ENCODE data around the gene TFAP2A.
A peak's percentile ranks its signal among the peaks of the same experiment; 100 is the strongest.

Gene TFAP2A

DNA sequence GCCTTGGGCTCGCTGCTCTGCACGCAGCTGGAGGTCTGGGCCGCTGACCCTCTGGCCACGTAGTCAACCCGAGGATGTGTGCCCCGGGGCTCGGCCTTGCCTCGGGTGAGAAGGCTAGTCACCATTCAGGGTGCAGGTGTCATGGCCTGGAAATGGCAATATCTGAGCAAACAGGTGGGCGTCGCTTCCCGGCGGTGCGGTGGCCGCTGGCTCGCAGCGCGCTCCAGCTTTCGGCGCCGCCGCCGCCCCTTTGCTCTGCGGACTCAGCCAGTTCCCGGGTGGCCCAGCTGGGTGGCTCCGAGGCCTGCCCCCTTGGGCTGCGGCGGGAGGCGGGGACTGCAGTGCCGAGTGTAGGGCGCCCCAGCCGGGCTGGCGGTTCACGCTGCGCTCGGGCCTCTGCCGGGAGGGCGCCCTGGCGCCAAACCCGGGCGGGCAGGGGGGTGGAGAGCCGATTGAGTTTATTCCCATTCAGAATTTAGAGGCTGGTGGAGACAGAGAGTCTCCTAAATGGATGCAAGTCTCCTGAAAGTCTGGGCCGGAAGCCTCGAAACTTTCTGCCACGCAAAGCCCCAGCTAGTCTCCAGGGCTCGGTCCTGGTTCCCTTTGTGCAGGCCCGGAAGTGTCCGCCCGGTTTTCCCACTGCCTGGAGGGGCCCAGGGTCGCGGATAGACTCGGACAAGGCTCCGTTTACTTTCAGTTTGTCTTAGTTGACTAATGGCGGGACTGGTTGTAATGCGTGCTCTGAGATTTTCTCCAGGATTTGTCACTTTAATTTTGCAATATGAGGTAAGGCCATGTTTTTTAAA lies 11.3 kb upstream of the TFAP2A start:
- DNase-seq, result no peak

DNA sequence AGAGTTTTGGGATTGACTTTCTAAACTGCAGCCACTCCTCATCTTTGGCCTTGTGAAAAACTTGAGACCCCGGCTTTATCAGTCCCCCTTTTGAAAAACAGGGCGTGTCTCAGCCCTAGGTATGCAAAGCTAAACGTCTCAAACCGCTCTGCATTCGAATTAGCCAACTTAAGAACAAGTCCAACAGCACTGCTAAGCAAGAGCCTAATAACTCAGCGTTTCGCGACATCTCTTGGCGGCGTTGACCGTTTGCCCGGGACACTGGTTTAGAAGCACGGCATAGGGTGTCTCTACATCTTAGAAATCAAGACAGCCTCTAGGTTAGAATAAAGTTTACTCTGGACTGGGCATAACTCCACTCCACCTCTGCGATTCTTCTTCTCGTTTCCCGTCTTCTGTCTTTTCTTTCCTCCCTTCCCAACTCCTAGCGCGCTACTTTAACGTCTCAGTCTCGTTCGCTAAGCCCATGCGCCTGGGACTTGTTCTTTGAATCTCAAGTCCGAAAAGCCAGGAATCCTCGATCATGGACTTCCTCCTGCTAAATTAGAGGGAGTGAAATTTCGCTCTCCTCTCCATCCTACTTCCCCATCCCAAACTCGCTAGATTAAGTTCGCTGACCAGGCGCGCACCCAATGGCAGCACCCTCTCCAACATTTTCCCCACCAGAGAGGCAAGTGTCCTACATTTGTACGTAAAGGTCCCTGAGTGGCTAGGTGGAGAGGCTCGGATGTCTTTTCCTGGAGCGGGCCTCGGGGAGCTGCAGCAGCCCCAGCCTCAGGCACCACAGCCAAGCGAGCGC lies 10.5 kb upstream of the TFAP2A start:
- no peak for DNase-seq

DNA sequence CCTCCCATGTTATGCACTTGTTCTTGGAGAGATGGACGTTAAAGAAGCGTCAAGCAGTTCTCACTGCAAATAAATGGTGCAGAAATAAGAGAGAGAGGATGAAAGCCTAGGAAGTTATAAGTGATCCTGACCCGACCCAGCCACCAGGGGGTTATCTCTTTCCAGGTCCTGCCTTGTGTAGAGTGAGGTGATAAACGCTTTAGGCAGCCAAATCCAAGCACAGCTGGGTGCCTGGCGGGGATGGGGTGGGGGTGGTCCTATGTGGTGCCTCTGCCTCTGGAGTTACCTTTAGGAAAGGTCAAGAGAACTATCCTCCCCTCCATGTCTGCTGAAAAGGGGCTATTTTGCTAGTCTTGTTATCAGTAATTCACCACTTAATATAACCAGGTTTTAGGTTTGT lies 9.2 kb upstream of the TFAP2A start:
- DNase-seq, result peak in 1 of 2 experiments; percentile 16

DNA sequence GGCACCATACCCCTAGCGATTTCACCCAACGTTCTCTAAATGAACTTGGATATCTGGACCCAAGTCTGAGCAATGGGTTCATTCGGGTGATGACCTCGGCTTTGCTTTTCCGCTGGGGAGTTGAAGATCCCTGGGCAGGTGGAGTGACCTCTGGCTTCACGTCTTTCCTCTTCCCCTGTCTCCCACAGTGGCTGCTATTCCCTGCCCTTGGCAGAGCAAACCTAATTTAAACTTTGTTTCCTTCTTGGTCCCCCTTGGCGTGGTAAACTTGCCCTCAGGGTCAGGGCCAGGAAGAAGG lies 7.8 kb upstream of the TFAP2A start:
- no peak for DNase-seq

DNA sequence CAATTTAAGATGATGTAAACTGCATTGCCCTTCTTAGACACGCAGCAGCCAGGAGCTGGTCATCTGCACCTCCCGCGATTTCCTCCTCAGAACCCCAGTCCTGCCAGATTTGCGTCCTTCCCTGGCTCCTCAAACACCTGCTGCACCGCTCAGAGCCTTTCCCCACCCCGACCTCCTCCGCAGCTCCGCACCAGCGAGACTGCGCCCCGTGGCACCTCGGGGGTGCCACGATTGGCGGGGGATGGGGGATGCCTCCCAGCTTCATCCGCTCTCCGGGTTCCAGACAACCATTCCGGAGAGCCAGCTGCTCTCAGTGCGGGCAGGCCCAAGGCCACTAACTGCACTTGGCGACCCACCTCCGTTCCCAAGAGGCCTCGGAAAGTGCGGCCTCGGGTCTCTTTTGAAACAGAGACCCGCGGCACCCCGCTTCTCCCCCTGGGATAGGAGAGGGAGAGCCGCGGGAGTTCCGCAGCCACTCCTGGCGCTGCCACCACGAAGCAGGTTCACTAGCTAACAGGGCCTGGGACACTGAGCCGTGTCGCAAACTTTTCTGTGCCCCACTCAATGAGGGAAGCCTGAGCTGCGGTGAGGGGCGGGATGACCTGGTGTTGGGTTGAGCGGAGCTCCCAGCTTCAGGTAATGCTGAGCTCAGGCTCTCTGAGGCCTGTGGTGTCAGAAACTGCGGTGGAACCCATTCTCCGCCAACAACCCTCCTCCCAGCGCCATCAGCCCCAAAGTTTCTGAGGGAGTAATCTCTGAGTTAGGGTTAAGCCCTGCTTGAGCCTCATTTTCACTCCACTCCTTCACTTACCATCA lies 7.3 kb upstream of the TFAP2A start:
- DNase-seq, result no peak

DNA sequence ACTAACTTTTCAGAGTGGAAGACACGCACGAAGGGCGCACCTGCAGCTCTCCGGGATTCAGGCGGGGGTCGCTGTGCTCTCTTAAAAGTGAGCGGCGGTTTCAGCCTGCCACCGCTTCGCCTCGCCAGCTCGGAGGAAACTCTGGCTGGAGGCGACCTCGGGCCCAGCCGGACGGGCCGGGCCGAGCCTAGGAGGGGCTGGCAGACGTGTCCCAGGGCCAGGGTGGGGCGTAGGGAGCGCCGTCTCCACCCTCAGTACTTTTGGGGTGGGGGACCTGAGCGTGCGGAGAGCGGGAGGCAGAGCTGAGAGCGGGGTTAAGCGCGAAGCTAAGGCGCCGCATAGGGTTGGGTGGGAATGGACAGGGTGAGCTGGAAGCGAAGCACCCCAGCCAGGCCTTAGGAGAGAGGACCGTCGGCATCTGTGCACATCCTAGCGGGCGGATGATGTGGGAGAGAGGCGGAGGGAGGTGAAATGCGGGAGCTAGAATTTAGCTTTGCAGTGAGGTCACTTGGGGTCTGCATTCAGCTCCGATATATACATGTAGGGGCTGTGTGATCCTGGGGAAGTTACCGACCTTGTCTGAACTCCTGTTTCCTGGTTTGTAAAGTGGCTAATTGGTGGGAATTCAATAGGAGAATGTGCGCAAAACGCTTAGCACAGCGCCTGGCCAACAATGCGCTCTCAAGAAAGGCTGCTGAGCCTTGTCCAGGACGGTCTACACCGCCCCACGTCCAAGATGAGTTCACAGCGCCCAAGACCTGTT lies 6.5 kb upstream of the TFAP2A start:
- DNase-seq, result no peak

DNA sequence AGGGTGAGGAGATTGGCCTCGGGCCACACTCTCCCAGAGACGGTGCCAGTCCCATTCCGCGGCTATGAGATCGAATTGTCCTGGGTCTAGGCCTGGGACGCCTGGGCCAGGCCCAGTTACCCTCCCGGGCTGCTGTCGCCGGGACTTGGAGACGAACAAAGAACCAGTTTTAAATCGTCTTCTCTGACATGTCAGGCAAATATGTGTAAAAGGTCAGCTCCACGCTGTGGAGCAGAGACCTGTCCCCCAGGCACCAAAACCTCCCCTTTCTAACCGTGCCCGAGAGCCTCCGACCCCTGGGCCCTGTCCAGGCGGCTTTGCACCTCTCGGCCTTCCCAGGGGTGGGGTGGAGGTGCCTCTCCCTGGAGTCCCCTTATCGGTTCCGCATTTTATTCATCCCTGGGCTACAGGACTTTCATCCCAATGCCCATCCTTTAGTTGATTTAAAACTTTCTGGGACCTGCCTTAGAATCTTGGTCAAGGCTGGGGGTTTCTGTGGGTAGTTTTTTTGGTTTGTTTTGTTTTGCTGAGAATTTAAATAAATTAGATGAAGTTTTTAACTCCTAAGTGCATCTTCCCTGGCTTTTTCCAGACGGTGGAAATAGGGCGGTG lies 5.8 kb upstream of the TFAP2A start:
- DNase-seq, result no peak

DNA sequence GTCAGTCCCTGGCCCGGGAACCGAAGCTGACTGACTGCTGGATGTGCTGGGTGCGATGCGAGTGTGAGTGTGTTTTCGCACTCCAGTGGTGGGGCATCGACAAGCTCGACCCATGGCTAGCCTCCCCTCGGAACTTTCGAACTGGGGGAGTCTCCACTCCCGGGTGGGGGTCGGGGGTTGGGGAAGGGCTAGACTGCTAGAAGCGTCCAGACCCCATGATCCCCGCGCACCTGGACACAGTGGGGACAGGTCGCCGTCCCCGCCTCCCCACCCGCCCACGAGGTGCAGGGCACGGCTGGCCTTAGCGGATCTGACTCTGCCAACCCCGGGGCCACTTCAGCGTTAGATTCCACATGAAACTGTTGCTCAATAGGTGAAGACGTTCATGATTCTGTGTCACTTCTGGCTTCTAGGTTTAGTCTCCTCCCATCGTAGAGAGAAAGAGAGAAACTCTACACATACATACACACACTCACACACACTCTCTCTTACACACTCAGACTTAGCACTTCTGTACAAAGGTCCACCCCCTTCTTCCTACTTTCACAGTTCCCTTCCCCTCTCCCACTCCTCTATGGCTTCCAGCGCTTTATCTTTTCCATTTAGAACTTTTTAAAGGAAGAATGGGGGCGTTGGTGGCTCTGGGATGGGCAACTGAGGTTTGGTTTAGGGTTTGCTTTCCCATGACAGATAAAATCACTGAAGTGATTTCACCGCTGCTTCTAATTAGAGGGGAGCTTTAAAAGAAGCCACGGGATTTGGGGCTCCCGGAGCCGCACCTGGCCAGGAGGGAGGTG lies 5.1 kb upstream of the TFAP2A start:
- DNase-seq, result no peak

DNA sequence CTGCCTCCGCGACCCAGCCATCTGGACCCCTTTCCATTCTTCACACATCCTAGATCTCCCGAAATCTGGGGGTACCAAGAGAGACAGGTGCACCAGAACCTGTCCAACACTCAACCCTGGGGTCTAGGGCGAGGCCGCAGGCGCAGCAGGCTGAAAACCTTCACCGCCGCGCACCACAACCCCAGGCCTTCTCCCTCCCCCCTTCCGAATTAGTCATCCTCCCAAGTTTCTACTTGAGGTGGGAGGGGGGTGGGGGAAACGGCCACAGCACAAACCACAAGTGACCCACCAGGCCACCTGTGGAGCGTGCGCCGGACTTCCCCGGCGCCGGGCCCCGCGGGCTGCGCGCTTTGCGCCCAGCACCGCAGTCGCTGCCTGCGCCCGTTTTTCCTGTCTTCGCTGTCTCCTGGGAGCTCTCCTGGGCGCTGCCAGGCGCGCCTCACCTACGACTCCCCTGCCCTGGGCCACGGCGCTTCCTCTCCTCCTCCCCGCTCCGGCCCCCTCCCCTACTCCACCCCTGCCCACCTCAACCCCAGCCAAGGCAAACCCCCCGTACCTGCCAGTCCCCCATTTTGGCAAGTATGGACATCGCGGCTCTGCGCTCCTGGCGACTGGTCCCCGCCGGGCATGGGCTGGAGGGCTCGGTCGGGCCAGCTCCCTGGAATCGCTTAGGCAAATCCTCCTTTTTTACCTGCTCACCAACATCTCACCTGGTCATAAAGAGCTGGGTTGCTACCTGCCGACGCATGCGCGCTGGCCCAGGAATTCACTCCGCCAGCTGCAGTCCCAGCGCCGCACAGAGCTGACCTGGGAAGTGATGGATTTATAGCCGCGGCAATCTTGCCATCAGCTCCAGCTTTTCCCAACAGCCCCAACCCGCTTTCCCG lies 4.2 kb upstream of the TFAP2A start:
- DNase-seq, result no peak

DNA sequence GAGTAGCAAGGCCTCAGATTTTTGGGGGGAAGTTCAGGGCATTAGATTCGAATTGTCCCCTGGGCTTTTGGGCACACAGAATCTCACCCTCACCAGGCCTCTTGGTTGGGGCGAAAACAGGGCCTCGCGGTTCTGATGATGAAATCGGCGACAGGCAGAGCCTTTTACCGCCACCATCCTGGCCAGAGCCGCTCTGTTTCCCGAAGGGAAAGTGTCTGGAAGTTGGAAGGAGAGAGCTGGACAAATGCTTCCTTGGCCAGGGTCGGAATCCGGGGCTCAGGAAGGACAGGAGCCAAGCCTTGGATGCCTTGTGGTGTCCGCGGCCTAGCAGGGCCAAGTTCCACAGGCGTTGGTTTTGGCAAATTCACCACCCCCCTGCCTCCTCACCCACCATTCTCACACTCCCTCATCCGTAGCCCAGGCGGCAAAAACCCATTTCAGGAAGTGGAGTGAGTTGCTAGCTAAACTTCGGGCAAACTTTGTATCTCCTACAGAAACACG lies 3.5 kb upstream of the TFAP2A start:
- no peak for DNase-seq

DNA sequence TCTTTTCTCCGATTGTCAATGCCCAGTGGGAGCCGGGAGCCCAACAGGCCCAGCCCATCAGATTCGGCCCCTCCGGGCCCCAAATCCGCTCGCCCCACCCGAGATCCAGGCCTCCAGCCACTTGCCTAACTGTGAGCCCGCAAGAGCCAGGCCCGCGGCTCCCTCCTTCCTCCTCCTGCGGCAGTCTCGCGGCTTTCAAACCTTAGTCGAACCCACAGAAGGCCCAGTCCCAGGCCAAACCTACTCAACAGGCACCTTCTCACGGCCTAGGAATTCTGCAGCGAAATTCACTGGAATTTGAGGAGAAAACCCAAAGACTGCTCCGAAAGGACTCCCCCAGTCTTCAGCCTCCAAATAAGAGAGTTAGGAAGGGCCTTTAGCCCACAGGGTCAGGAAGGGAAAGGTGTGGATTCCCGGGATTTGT lies 2.8 kb upstream of the TFAP2A start:
- DNase-seq, result no peak

DNA sequence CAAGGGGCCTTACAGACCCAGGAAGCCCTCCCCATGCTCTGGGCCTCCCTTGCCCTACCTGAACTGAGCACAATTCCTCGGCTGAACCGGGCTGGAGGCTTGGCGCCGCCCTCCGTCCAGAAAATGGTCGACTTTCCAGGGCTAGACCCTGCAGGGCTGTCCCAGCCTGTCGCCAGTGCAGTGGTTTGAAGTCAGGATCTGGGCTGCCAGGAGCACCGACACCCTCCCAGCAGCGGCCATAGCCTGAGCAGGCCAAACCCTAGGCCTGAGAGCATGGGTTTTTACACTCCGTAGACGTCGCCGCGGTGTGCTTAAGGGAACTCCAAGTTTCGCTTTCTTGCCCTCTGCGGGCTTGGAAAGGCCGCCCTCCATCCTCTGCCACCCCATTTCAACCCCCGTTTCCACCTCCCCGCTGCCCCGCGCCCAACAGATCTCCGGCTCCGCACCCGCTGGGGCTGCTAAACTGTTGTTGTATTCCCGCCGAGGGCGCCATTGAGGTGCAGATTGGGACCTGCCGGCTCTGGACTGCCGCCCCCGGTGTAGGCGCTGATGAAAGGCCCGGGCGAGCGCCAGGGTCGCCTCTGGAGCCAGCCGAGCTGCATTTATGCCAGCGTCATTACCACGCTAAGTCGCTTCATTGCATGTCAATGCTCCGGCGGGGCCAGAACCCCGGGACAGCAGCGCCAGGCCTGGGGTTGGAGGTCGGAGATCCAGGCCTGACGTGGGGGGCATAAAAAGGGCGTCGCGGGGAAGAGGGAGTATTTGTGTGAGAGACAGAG lies 2.2 kb upstream of the TFAP2A start:
- DNase-seq, result no peak

DNA sequence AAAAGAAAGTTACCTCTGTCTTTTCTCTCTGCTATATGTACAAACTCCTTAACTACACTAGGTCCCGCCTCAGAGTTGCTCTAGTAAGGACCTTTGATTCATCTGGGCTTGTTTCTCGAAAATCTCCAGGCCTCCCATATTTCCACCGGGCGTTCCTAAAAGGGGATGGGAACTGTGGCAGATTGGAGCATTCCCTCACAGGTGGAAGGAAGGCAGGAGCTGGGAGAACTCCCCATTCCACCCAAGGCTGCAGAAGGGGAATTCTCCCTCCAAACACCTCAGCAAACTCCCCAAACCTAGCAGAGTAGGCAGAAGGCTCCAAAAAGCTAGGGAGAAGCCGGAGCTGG lies 1.6 kb upstream of the TFAP2A start:
- no peak for DNase-seq

DNA sequence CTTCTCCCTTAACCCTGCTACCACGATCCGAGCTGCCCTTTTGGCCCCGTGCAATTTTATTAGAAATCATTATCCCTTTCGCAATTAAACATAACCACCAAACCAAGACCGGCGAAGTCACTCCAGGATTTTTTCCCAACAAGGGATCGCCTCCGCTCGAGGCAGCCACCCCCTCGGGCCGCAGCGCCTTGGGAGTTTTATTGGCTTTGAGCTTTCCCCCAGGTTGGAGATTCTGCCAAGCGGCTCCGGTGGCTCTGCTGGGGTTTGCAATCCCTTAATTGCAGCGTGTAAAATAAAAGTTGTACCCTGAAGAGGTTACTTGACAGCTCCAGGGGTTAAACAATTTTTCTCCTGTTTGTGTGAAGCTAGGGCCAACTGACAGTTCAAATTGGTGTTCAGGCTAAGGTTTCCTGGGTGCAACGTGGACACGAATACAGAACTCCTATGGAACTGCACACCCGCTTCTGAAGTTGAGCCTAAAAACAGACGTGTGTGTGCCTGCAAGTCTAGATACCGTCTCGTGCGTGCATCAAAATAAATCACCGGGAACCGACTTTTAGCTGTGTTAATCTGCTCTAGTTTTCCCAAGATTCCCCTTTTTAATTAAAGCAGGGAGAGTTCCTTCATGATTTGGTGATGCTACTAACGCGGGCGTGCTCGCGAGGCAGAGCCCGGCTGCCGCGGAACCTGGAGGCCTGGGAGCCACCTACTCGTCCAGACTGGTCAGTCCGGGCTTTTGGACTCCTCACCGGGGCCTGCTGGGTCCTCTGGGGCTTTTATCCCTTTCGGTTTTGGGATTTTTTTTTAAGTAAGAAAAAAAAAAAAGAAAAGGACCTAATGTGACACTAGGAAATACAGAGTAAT lies 975 bp upstream of the TFAP2A start:
- DNase-seq, result no peak

DNA sequence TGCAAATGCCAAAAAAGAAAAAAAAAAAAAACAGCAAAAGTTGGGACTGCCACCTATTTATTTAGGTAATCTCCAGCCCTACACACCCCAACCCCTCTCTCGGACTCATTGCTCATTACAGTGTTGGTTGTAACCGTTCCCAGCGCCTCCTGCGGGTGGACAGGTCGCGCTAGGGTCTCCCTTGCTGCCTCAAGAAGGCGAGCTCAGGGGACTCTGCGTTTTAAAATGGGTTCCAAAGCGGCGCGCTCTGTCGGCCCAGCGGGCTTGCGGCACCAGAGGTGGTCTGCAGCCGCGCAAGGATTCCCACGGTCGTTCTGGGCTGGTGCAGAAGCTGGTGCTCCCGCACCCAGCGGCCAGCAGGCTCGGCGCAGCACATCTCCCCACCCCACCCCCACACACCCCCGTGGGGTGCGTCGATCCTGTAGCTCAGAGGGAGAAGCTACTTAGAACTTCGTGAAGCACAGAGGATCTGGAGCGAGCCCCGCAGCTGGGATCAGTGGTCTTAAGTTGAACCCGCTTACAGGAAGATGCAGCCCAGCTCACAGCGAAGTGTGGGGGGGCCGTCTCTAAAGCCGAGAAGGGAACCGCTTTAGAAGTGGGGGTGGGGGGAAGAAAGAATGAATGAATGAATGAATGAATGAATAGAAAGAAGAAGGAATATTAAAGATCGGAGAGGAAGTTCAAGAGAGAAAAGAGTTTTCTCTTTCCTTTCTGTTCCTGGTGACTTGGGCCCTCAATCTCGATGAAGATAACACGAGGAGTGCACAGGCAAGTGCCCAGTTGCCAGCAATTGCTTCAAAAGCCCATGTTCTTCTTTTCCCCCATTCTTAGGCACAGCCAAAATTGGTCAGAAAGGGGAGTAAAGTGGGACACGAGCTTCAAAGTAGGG lies 780 bp downstream of the TFAP2A start:
- no peak for DNase-seq

DNA sequence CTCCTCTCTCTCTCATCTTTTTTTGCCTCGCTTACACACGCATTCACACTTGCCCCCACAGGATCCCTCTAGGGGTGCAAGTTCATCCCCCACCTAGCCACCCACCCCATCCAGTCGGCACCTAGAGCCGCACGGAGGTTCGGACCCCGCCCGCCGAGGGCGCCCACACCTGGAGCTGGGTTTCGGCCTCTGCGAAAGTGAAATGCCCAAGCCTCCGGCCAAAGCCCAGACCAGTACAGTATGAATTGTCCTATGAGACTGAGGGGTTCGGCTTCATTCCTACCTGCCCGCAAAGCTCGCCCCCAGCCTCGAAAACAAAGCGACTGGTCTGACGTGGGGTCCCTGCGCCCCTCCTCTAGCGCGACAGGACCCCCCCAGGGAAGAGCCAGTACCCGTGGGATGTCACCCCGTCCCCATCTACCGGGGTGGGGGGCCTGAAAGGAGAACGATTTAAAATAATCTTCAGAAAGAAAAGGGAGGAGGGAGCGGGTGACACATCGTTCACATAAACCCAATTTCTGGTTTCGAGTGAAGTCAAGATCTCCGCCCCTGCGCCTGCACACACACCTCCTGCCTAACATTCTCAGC lies 1.5 kb downstream of the TFAP2A start:
- no peak for DNase-seq
